ENCODE results near the gene OGFOD3.

OGFOD3 gene

DNA sequence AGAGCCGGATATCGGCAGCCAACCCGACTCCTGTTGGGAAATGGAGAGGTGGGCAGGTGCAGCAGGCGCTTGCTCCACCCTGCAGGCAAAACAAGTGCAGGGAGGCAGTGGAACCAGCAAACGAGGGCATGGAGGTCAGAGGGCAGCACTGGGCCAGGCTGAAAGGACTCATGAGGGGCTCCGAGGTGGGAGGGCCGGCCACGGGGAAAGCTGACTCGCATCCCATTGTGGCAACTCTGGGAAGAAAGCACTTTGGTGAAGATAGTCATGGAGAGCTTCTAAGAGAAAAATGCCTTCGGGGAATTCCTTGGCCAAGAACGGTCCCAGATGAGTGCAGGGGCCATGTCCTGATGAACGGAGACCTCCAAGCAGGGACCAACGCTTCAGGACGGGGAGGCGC lies 27.7 kb upstream of the OGFOD3 start:
- no peak for DNase-seq (ENCODE audit: low read depth)
- no peak overlapping the region for H3K4me3 ChIP-seq (ENCODE audit: control insufficient read depth, low read depth, low read length)
- no peak for TF ChIP-seq CTCF (conservative IDR thresholded peaks at IDR 0.05; ENCODE audit: control insufficient read depth, insufficient read depth, low read depth, low read length)

- DNase-seq (ENCODE audit: low read depth) = no peak
- no peak overlapping the region for H3K4me3 ChIP-seq (ENCODE audit: control insufficient read depth, low read depth, low read length)
Measured at GRCh38 chr17:82445542-82445941, 27.2 kb upstream of the OGFOD3 start.

GRCh38 chr17:82444941-82445521 lies 26.6 kb upstream of the OGFOD3 start:
- H3K4me3 ChIP-seq (ENCODE audit: control insufficient read depth, low read depth, low read length) = no peak overlapping the region

More at GRCh38 chr17:82445542-82445941, 27.2 kb upstream of the OGFOD3 start:
- TF ChIP-seq CTCF (conservative IDR thresholded peaks at IDR 0.05; ENCODE audit: control insufficient read depth, insufficient read depth, low read depth, low read length) = no peak

GRCh38 chr17:82444284-82444893 lies 26.0 kb upstream of the OGFOD3 start:
- no peak for DNase-seq (ENCODE audit: low read depth)
- no peak overlapping the region for H3K4me3 ChIP-seq (ENCODE audit: control insufficient read depth, low read depth, low read length)
- TF ChIP-seq CTCF (conservative IDR thresholded peaks at IDR 0.05; ENCODE audit: control insufficient read depth, insufficient read depth, low read depth, low read length) = no peak

More at GRCh38 chr17:82444941-82445521, 26.6 kb upstream of the OGFOD3 start:
- TF ChIP-seq CTCF (conservative IDR thresholded peaks at IDR 0.05; ENCODE audit: control insufficient read depth, insufficient read depth, low read depth, low read length) = no peak
- no peak for DNase-seq (ENCODE audit: low read depth)

- TF ChIP-seq CTCF (conservative IDR thresholded peaks at IDR 0.05; ENCODE audit: control insufficient read depth, insufficient read depth, low read depth, low read length) = no peak
- H3K4me3 ChIP-seq (ENCODE audit: control insufficient read depth, low read depth, low read length) = no peak overlapping the region
Measured at GRCh38 chr17:82443465-82444283, 25.3 kb upstream of the OGFOD3 start.

DNA sequence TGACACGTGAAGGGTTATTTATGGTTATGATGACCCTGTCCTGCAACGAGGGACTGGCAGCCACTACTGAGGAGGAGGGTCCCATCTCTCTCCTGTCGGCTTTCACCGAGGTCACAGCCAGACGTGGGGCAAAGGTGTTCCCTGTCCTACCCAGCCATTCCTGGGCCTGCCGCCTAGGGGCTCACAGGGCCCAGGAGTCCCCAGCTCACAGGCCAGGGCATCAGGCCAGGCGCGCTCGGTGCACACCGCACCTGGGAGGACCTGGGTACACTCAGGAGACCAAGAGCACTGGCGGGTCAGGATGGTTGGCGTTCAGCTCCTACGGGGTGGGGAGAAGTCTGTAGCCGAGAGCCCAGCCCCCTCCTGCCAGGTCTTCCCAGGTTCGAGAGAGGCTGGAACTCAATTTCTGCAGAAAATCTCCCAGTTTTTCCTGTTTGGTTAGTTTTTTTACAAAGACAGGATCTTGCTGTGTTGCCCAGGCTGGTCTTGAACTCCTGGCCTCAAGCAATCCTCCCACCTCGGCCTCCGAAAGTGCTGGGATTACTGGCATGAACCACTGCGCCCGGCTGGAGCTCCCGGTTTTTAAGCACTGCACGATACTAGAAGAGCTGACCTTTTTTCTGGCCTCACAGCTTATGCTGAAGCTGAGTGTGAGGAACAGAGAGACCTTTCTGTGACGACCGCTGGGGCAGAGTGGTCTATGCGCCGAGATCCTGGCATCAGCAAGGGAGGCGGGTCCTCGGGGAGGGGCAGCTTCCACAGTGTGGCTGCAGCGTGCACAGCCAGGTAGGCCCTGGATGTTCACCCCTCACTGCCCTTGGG lies 24.5 kb upstream of the OGFOD3 start:
- H3K4me3 ChIP-seq (ENCODE audit: control insufficient read depth, low read depth, low read length) = no peak overlapping the region
- TF ChIP-seq CTCF (conservative IDR thresholded peaks at IDR 0.05; ENCODE audit: control insufficient read depth, insufficient read depth, low read depth, low read length) = no peak
- no peak for DNase-seq (ENCODE audit: low read depth)

More at GRCh38 chr17:82443465-82444283, 25.3 kb upstream of the OGFOD3 start:
- DNase-seq (ENCODE audit: low read depth) = peak; percentile 34
